ENCODE results near the gene HJURP. TPM values are rescaled to one million over a fixed set of nuclear protein-coding genes. Genes with fewer than 3 reads are reported as not detected.

The HJURP gene
- total RNA-seq, 1 donor from 2014 or later, result 2.0 TPM

DNA sequence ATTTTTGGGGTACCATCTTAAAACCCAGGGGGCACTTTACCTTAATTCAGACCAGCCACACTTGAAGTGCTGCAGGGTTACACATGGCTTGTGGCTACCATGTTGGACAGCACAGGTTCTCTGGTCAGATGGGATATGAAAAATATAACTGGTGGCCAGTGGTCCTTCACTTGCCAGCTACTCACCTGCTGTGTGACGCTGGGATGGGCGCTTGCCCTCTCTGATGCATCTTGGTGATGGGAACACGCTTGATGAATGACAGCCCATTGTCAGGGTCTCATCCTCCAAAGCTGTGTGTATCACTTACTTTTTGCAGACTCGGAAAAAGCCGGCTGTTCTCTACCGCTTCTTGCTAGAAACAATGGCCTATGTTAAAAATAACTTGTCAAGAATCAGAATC is 22.5 kb downstream of the HJURP start:
- DNase-seq (ENCODE audit: low spot score in 2 of 2) (no peak), FAIRE-seq (no peak)

DNA sequence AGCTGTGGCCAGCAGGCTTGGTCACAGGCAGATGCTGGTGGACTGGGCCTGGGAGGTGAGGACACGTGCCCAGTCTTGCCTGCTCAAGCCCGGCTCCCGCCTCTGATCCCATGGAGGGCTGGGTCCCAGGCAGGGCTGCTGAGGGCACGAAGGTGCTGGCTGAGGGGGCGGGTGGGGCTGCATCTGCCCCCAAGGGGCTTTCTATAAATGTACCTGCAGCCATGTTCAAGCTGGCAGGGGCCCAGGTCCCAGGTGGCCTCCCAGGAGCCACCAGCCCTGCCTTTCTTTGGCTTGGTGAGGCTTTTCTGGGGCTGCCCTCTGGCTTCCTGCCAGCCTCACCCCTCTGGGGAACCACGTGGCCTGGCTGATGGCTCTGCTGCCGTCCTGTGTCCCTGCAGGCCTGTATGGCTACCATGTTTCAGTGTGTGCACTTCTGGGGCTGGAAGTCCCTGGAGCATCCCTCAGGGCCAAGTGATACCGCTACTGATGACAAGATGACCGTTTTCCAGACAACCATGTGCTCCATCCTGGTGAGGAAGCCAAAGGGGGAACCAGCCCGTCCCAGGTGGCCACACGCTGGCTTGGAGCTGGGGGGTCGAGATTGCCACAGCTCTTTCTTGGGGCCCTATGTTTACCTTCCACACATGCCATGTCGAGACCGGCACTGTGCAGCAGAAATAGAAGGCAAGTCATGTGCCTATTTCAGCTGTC is 23.2 kb downstream of the HJURP start:
- FAIRE-seq, result no peak
- no peak for DNase-seq (ENCODE audit: low spot score in 2 of 2)

DNA sequence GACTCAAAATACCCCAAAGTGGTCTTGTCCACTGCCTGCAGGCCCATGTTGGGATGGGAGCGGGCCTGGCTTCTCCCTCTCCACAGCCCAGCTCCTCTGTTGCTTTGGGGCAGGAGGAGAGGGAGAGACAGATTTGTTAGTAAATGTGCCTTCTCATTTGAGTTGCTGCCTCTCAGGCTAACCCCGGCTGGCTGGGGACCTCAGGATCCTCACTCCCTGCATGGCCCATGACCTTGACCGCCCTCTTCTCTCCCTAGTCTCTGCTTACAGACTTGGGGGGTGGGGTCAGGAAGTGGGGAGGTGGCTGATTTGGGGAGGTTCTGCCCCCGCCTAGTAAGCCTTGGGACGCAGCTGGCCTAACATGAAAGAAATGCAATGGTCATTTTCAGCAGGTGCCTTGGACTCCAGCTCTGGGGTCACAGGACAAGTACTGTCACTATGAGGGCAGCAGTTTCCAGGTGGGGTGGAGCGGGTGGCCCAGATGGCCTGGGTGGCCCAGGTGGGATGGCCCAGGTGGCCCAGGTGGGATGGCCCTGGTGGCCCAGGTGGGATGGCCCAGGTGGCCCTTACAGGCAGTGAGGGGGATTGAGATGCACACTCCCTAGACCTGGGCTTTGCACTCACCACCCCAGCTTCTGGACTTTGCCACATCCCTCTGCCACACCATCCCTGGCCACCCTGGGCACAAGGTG is 24.1 kb downstream of the HJURP start:
- FAIRE-seq (no peak), DNase-seq (ENCODE audit: low spot score in 2 of 2) (no peak)

DNA sequence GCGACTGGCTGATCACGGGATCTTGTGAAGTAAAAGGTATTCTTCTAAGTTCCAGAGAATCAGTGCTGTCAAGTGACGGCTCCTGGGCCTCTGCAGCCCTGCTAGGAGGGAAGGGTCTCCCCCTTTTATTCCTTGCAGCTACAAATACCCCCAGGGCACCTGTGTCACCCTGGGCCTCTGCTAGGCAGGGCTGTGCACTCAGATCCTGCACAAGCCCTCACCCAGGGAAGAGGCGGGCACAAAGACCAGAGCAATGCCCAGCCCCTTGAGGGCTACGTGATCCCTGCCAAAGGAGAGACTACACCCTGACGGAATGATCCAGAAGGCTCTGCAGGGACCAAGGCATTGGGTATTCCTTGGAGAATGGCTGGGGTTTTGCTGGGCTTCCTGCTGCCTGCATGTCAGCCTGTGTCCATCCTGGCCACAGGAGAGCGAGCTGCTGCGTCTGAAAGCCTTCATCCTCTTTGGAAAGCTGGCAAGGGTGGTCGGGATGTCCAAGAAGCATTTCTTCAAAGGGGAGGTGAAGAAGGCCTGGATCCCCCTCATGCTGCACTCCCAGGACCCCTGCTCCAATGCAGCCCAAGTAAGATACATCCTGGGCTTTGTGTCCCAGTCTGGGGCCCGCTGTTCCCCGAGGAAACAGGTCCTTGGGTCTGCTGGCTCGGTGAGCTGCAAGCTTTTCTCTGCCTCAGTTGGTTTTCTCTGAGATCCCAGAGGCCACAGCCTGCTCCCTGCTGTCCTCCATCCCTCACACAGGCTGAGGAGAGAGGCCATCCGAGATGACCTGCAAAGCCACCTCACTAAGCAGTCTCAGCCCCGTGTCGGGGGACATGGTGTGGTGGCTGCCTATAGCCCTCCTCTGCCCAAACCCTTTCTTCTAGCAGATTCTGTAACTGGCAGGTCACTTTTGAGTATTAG is 24.9 kb downstream of the HJURP start:
- DNase-seq (ENCODE audit: low spot score in 2 of 2), result no peak
- no peak for FAIRE-seq

DNA sequence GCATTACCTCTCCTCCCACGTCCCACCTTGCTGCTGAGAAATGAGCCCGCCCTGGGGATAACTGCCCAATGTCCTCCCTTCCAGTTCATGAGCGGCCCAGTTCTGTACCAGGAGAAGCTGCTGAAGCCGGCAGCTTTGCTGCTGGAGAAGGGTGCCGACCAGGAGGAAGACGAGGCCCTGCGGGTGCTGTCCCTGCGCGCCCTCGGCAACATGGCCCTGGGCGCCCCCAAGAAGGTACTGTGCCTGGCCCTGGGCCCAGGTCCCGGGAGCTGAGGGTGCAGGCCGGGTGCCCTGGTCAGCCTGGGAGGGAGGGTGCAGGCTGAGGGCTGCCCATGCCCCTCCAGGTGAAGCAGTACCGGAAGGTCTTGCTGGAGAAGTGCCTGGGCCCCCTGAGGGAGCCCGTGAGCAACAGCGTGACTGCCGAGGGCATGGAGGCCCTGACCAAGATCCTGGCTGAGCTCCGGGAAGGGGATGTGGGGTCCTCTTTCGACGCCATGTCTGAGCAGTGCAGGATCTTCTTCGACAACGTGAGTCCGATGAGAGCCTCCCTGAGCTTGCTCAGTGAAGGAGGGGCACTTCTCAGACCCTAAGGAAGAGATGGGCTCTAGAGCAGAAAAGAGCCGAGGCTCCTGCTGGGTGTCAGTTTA is 25.7 kb downstream of the HJURP start:
- DNase-seq (ENCODE audit: low spot score in 2 of 2) (no peak), FAIRE-seq (no peak)

DNA sequence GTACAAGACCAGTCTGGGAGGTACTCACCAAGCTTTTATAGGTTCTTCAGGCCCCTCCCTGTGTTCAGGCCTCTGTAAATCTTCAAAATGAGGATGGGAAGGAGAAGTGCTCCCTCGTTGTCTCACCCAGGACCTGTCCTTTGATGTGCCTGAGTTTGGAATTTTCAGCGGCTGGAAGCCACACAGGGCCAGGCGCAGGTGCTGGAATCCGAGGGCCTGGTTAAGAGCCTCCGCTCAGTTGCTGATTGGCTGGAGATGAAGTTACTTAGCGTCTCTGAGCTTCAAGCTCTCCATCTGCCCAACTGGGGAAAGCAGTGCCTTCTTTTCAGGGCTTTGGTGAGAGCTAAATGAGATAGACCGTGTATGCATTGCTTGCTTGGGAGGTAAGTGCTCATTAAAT is 30.0 kb downstream of the HJURP start:
- FAIRE-seq, result no peak
- no peak for DNase-seq (ENCODE audit: low spot score in 2 of 2)

DNA sequence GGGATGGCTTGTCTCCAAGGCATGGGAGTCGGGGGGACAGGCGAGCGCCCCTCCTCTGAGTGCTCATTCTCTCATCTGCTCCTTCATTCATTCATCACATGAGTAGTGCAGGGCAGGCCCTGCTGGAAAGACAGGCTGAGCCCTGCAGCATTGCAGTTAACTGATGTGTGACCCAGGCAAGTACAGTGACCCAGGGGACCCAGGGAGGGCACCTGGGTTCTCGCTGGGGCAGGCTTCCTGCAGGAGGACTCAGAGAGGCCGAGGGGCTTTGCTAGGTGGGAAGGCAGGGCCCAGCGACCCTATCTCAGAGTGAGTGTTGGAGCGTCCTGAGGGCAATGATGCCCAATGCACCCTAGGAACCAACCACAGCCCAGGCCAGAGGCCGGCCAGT is 30.6 kb downstream of the HJURP start:
- DNase-seq (ENCODE audit: low spot score in 2 of 2) (no peak), FAIRE-seq (no peak)

DNA sequence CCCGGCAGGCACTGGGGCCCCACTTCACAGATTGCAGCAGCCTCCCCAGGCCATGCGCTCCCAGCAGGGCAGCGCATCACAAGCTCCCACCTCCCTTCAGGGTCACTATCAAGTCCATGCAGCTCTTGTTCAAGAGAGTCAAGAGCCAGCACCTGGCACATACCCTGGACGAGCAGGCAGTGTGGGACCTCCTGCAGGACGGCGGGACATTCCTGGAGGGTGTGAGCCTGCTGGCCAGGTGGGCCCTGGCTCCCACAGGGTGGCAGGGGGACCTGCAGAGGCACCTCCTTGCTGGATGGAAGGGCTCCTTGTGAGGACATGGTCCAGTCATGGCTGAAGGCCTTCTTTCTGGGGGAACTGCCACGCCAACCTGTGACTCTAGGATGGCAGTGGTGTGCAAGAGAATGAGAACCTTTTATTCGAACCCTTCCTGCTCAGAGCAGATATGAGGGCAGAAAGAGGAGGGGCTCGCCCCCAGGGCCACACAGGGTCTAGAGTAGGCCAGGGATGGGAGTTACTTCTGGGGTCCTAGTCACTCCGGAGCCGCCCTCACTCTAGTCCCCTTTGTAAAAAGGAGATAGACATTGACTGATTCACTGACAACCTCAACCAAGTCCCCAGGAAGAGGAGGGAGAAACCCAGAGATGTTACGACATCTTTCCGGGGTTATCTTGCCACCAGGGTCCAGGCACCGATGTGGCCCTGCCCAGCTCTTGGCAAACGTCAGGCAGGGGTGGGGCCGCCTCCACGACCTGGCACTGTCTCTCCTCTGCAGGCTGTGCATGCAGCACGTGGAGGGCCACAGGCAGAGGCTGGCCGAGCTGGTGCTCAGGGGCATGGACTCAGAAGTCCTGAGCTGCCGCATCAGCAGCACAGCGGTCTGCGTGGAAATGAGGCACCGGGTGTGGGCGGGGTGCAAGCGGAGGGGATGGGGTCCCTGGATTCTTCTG is 31.3 kb downstream of the HJURP start:
- DNase-seq (ENCODE audit: low spot score in 2 of 2), result no peak
- FAIRE-seq, result no peak

DNA sequence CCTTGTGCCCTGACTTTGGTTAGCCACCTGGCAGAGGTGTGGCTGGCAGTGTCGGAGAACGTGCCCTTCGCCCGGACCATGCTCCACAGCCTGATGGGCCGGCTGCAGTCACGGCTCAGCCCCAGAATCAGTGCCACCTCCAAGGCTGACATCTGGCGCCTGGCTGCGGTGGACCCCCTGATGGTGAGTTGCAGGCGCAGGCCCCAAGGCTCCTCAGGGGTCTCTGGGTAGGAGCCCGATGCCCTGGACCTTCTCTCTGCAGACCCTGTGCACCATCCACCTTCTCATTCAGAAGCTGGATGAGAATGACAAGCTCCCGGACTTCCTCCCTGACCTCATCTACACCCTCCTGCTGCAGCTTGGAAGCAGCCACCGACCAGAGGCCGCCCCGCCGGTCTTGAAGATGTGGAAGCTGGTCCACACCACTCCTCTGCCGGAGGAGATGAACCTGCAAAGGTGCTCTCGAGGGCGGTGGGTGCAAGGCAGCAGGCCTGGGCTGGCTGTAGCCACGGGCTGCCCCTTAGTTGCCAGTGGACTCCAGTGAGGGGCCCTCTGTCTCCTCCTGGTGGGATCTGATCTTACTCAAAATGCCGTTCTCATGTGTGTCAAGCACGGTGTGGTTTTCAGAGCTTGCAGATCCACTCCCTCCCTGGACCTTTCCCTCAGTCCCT is 32.1 kb downstream of the HJURP start:
- DNase-seq (ENCODE audit: low spot score in 2 of 2) (no peak), FAIRE-seq (no peak)

DNA sequence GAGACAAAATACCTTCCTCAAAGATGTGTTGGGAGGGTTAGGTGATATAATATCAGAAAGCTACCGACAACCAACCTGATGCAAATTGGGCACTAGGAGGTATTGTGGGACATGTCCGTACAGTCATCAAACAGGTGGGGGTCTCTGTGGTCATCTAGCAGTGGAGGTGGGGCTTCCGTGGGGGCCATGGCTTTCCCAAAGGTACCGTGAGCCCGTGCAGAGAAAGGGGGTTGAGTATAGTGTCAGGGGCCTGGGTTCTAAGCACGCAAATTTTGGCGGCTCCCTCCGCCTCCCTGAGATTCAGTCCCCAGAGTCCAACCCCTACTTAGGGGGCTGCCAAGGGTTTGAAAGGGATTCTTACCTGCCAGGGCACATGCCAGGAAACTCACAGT is 32.6 kb downstream of the HJURP start:
- FAIRE-seq (no peak), DNase-seq (ENCODE audit: low spot score in 2 of 2) (no peak)

DNA sequence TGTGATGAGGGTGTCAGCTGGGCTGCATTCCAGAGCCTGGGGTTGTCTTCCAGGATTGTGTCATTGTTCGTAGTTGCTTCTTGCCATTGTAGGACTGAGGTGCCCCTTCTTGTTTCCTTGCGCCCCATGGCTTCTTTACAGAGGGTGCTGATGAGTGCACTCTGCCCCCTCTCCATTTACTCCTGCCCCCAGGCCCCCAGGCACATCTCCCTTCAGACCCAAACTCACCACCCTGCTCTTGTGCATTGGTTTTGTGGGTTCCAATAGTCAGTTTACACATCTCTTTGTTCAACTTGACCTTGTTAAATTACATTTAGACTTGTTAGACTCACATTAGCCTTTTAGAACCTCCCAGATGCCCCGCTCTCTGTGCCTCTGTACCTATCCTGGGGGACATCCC is 33.1 kb downstream of the HJURP start:
- FAIRE-seq, result no peak

DNA sequence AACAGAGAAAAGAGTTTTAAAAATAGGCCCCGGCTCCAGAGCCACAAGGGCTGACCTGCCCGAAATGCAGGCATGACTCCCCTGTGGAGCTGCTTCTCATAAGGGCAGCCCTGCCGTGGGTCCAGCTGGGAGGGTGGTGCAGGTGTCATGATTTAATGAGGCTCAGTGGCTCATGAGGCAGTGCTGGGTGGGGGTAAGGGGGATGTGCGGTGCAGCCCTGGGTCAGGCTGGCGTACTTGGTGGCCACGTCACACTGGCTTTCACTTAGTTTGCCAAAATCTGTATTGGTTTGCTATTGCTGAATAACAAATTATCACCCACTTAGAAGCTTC is 33.6 kb downstream of the HJURP start:
- FAIRE-seq (no peak), DNase-seq (ENCODE audit: low spot score in 2 of 2) (no peak)

More for the DNA sequence above, 33.1 kb downstream of the HJURP start:
- no peak for DNase-seq (ENCODE audit: low spot score in 2 of 2)

DNA sequence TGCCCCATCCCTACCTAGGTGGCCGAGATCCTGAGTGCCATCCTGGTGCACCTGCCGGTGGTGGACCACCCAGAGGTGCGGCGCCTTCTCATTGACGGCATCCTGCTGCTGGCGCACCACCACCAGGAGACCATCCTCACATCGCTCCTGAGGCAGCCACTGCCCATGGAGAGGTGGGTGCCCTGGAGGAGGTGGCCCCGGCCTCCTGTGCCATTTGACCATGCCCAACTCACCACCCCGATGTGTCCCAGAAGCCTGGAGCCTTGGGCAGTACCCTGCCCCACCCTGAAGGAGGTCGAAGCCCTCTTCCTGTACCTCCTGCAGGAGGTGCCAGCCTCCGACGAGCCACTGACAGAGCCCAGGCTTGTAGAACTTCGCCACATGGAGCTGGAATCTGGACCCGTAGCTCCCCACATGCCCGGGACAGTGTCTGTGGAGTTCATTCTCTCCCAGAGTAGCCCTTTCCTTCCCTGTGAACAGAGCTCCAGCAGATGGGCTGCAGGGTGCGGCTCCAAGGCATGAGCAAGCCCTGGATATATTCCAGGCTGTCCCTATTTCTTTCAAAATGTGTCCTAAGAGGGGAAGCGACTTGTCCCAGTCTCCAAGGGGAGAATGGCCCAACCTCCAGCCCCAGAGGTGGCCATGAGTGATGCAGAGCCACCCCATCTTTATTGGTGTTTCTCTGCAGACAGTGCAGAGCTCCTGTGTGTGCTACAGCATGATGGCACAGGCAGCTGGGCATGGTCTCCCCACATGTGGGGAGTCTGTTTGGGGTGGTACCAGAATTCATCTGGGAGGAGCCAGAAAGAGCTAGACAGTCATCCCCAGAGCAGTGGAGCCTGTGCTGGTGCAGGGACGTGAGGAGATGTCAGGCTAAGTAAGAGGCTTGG is 34.2 kb downstream of the HJURP start:
- DNase-seq (ENCODE audit: low spot score in 2 of 2) (no peak), FAIRE-seq (no peak)

DNA sequence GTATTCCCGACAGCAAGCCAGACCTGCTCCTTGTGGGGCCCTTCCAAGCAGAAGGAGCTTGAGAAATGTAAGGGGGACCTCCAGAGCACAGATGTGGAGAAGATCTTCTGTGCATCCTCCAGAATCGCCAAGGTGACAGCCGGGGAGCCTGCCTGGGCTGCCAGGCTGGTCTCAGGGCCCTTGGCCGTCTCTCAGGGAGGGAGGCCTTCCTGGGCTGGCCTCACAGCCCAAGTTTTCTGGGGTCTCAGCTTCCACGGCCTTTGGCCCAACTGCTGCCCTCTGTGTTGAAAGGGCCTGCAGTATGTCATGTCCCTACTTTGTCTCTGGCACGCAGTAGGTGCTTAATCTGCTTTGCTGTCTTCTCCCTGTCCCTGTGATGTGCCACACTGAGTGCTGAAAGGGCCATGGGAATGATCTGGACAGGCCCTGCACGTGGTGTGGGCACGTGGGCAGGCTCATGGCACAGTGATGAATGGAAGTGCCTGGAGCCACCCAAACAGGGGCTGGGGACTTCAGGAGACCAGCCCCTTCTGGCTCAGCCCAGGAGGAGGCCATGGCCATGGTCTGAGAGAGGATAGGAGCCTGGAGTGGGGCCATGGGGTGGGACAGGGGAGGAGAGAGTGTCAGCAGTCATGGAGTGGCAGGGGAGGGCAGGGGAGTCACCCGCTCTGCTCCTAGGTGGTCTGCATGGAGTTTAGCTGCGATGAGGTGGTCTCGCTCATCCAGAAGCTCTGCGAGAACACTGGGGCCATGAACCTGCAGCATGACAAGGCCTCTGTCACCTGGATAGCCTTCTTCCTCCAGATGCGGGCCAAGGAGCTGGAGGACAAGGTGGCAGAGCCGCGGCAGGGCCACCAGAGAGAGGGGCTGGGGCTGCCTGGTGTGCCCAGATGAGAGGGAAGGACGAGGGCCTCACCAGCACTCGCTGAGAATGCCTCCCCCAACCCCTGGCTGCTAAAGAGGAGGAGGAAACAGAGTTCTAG is 35.4 kb downstream of the HJURP start:
- DNase-seq (ENCODE audit: low spot score in 2 of 2) (no peak), FAIRE-seq (no peak)

DNA sequence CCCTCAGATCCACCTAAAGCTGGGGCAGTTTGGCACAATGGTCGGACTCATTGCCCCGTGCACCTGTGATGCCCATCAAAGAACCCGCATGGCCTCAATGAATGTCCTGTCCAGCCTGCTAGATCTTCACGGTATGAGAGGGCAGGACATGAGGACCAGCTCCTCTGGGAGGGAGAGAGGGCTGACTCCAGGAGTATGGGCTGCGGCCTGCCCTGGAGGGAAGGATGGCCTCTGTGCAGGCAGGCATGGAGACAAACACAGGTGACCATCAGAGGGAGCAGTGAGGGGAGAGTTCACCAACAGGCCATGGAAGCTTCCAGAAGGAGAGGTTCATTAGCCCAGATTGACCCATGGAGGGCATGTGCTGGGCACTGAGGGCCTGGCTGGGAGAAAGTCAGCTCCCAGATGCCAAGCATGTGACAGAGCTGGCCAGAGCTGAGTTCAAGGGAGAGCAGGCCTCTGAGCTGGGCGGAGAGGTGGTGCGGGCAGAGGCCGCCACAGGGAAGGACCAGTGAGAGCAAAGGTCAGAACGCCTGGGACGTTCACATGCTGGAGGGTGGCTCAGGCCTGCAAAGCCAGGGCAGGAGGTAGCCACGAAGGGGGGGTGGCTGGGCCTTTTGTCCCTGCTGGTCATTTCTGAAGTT is 36.2 kb downstream of the HJURP start:
- no peak for FAIRE-seq
- DNase-seq (ENCODE audit: low spot score in 2 of 2), result no peak

DNA sequence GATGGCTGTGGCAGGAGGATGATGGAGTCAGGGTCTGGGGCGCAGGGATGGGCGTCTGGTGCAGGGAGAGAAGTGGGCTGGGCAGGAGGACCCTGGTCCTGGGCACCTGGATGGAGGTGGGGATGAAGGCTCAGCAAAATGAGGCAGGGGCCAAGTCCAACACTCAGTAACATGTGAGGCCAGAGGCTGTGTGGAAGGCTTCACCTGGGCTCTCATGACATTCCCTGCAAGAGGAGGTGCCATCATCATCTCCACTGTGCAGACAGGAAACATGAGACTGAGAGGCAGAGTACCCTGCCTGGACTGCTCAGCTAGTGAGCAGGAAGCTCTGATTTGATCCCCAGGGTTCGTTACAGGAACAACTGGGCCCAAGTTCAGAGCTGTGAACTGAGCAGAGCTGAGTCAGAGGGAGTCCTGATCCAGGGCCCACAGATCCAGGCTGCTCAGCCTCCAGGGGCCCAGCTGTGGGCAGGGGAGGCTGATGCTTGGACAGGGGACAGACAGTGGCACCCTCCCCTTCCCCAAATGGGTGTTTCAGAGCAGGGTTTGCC is 36.9 kb downstream of the HJURP start:
- no peak for DNase-seq (ENCODE audit: low spot score in 2 of 2)
- no peak for FAIRE-seq
